Activated naive CD4-positive, alpha-beta T cell treated with anti-CD3 and anti-CD28 coated beads for 36 hours (primary cell): ENCODE results near the gene C20orf141. TPM values are rescaled to one million over a fixed set of nuclear protein-coding genes. Genes with fewer than 3 reads are reported as not detected.
A peak's percentile ranks its signal among the peaks of the same experiment; 100 is the strongest.
"Not testable (repeated sequence)": the region's sequence is repeated elsewhere in the genome, so short reads cannot be mapped to it uniquely, and the experiment has no call there.

Experiments
- CTCF ChIA-PET: fragments of 350-600 bp; sonication (Branson Sonifier 250); formaldehyde crosslinking; loops from one replicate; lab custom pipeline; 2021; ENCODE audit warnings: antibody characterized with exemption; lab: Charles Lee
- DNase-seq: peaks from one replicate; pipeline ENCODE4 v3.0.0-alpha.2; 2020
- H3K27ac Mint-ChIP-seq: one replicate; pipeline ENCODE4 v1.8.0; 2021; ENCODE audit warnings: mild to moderate bottlenecking, mixed read lengths
- H3K27me3 Mint-ChIP-seq: one replicate; pipeline ENCODE4 v1.8.0; 2021; ENCODE audit warnings: low read depth, mixed read lengths
- H3K36me3 Mint-ChIP-seq: one replicate; pipeline ENCODE4 v1.8.0; 2021; ENCODE audit warnings: low read depth, mixed read lengths
- H3K4me1 Mint-ChIP-seq: one replicate; pipeline ENCODE4 v1.8.0; 2021; ENCODE audit warnings: low read depth, mixed read lengths
- H3K4me3 Mint-ChIP-seq: one replicate; pipeline ENCODE4 v1.8.0; 2021; ENCODE audit warnings: mild to moderate bottlenecking, moderate library complexity, mixed read lengths
- H3K9me3 Mint-ChIP-seq: one replicate; pipeline ENCODE4 v1.8.0; 2021; ENCODE audit warnings: mixed read lengths
- intact Hi-C: fragments of 100-400 bp; cut with micrococcal nuclease; formaldehyde crosslinking; loops from one replicate; pipeline ENCODE4 v1.15.1; 2023
- total RNA-seq, 2 experiments: library from RNA; stranded (reverse); gene quantifications; one replicate each; pipeline ENCODE4 v1.2.3, GENCODE V29; 2021

C20orf141 gene
- total RNA-seq, 2 experiments from 2014 or later: not detected

DNA sequence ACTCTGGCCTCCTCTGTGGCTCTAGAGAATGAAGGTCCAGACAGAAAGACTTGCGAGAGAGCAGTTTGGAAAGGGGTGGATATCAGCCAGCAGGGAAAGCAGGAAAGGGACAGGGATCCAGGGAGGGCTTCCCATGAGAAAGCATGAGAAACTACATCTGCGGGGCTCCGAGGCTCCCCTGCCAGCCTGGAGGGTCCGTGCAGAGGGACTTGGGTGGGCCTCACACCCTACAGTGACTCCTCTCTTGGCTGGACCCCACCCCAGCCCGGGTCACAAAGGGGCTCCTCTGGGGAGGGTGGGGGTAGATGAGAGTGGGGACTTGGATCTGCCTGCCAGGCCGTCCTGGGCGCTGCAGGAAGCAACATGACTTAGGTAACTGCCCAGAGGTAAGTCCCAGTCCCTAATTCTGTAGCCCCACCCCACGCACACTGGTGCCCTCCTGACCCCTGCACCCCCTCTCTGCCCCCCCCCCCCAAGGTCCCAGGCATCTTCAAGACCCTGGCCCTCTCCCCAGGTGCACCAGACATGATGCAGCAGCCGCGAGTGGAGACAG lies 1.3 kb downstream of the C20orf141 start, which contains the start of gene TMEM239:
TSS of gene TMEM239 (plus strand) at position 335 of the 553 bp plus-strand sequence. CDS start at position 526, 191 bp downstream.
- CTCF ChIA-PET: interaction anchor here (0.6 kb wide), 1 partner anchor 26 kb away, joined by 4 read pairs; no protein-coding TSS in a partner anchor

DNA sequence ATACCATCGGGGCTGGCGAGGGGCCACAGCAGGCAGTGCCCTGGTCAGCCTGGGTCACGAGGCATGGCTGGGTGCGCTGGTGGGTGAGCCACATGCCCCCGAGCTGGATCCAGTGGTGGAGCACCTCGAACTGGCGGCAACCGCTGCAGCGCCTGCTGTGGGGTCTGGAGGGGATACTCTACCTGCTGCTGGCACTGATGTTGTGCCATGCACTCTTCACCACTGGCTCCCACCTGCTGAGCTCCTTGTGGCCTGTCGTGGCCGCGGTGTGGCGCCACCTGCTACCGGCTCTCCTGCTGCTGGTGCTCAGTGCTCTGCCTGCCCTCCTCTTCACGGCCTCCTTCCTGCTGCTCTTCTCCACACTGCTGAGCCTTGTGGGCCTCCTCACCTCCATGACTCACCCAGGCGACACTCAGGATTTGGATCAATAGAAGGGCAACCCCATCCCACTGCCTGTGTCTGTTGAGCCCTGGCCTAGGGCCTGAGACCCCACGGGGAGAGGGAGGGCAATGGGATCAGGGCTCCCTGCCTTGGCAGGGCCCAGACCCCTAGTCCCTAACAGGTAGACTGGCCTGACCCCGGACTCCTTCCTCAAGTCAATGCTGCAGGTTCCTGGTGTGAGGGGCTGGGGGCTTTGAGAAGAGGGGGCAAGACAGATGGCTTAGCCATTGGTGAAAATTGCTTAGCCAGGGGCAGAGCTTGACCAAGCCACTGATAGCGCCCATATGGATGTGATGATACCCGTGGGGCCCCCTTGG lies 2.0 kb downstream of the C20orf141 start:
- Mint-ChIP-seq H3K27me3 (peaks cover 20% of the 10 kb centered on the region), H3K4me1 (peaks cover 16% of the 10 kb centered on the region), H3K9me3 (peaks cover 7% of the 10 kb centered on the region), H3K36me3 (peaks cover 3% of the 10 kb centered on the region), H3K4me3 (no peak overlapping the region), H3K27ac (no peak overlapping the region)
- intact Hi-C loops: no loop called here
- CTCF ChIA-PET: interaction anchor here (0.6 kb wide), 1 partner anchor 26 kb away, joined by 4 read pairs; no protein-coding TSS in a partner anchor
- peak; percentile 34 for DNase-seq

More for the DNA sequence above, 1.3 kb downstream of the C20orf141 start, which contains the start of gene TMEM239:
- DNase-seq: no peak
- no peak within 1 kb of the TSS for H3K4me3 Mint-ChIP-seq
- H3K36me3 Mint-ChIP-seq: peaks cover 3% of the 10 kb centered on the region
- H3K4me1 Mint-ChIP-seq: peaks cover 12% of the 10 kb centered on the region
- peaks cover 21% of the 10 kb centered on the region for H3K27me3 Mint-ChIP-seq
- intact Hi-C loops: no loop called here
- H3K9me3 Mint-ChIP-seq: peaks cover 8% of the 10 kb centered on the region
- H3K27ac Mint-ChIP-seq: no peak within 1 kb of the TSS

GRCh38 chr20:2817341-2817726 lies 2.5 kb downstream of the C20orf141 start:
- intact Hi-C loops: no loop called here
- H3K4me3 Mint-ChIP-seq: no peak overlapping the region
- DNase-seq: no peak
- CTCF ChIA-PET: no interaction called here
- peaks cover 2% of the 10 kb centered on the region for H3K9me3 Mint-ChIP-seq
- no peak overlapping the region for H3K27ac Mint-ChIP-seq
- H3K4me1 Mint-ChIP-seq: peaks cover 21% of the 10 kb centered on the region
- H3K27me3 Mint-ChIP-seq: peaks cover 16% of the 10 kb centered on the region
- H3K36me3 Mint-ChIP-seq: peaks cover 1% of the 10 kb centered on the region

GRCh38 chr20:2817891-2818595 lies 3.3 kb downstream of the C20orf141 start:
- CTCF ChIA-PET: interaction anchor here (0.6 kb wide), 1 partner anchor 469 kb away, joined by 5 read pairs; no protein-coding TSS in a partner anchor

DNA sequence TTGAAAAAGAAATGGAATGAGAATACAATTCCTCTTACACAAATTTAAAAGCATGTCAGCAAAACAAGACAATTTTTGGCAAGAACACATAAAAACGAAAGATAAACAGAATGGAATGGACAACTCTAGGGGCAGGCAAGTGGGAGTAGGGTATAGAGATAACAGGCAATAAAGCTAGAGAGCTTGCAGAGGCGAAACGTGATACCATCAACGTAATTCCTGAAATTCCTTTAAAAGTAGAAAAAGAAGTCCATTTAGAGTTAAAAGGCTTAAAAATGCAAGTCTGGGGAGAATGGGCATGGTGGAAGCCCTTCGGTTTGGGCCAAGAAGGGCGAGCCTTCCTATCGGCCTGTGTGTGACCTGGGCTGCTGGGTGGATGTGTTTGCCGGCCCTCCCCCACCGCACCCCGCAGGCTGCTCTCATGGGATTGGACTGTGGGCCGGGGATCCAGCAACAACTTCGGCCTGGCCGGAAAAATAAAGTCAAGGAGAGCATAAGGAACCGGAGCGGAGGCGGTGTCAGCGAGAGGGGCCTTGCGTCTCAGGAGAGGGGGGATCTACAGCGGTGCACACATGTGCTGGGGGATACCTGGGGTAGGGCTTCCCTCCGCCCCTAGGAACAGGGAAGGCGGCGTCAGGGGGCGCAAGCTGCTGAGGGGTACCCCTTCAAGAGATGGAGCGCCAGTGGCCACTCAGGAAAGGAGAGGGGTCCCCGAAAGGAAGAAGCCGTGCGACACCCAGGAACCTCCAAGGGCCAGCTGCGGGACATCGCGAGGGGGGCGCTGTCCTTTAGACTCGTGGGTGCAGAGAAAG lies 5.5 kb downstream of the C20orf141 start:
- CTCF ChIA-PET: no interaction called here
- peak; percentile 4 for DNase-seq
- intact Hi-C loops: no loop called here
- Mint-ChIP-seq H3K4me3 (peak overlapping the region; percentile 18), H3K9me3 (no peaks in the 10 kb centered on the region), H3K4me1 (peaks cover 21% of the 10 kb centered on the region), H3K36me3 (no peaks in the 10 kb centered on the region), H3K27ac (no peak overlapping the region), H3K27me3 (peaks cover 14% of the 10 kb centered on the region)

More at GRCh38 chr20:2817891-2818595, 3.3 kb downstream of the C20orf141 start:
- H3K36me3 Mint-ChIP-seq: peaks cover 1% of the 10 kb centered on the region
- H3K9me3 Mint-ChIP-seq: no peaks in the 10 kb centered on the region
- DNase-seq: peak; percentile 2
- H3K4me3 Mint-ChIP-seq: no peak overlapping the region
- intact Hi-C loops: no loop called here
- no peak overlapping the region for H3K27ac Mint-ChIP-seq
- H3K4me1 Mint-ChIP-seq: peaks cover 21% of the 10 kb centered on the region
- peaks cover 14% of the 10 kb centered on the region for H3K27me3 Mint-ChIP-seq

DNA sequence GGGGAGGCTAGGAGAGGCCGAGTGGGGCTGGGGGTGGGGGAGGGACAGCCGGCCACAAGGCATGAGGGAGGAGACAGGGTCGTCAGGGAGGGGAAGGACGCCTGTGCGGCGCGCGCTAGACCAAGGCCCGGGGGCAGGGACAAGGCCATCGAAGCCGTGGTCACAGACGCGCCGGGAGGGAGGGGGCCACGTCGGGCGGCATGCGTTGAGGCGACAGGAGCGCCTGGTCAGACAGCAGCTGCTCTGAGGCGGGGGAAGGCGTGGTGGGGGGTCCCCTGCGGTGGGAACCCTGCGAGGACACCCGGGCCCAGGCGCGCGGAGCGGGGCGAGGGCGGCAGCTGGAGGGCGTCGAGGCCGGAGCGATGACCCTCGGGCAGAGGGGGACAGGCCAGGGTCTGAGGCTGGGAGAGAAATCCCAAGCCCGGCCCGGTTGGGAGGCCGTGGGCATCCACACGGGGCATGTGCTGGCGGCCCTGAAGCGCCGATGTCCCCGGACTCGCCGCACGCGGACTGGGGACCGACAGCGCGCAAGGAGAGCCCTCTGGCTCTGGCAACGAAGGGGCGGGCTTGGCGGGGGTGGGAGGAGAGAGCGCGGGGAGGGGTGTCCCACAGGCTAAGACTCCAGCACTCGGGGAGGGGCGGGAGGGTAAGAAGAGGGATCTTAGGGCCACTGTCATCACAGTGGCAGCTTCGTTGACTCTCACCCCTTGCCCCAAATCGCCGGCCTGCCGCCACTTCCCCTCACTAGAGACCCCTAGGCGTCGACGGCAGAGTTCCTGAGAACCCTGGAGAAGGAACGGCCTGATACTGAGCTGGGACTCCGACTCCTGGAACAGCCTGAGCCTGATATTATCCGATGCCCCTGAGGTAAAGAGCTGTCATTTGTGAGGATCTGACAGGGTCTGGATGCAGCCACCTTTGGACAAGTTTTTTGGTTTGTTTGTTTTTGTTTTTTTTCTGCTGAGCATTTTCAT lies 6.4 kb downstream of the C20orf141 start:
- Mint-ChIP-seq H3K36me3 (no peaks in the 10 kb centered on the region), H3K9me3 (no peaks in the 10 kb centered on the region), H3K27me3 (peaks cover 14% of the 10 kb centered on the region), H3K27ac (no peak overlapping the region), H3K4me3 (no peak overlapping the region), H3K4me1 (peaks cover 27% of the 10 kb centered on the region)
- intact Hi-C loops: no loop called here
- CTCF ChIA-PET: interaction anchor here (0.6 kb wide), 1 partner anchor 580 kb away, joined by 3 read pairs; no protein-coding TSS in a partner anchor
- peak; percentile 6 for DNase-seq

- intact Hi-C loops: no loop called here
- Mint-ChIP-seq H3K4me3 (no peak overlapping the region), H3K27ac (no peak overlapping the region), H3K9me3 (no peaks in the 10 kb centered on the region), H3K4me1 (peaks cover 34% of the 10 kb centered on the region), H3K36me3 (no peaks in the 10 kb centered on the region), H3K27me3 (peaks cover 14% of the 10 kb centered on the region)
- CTCF ChIA-PET: interaction anchor here (0.6 kb wide), 2 partner anchors 33 to 579 kb away, joined by 3 to 4 read pairs; no protein-coding TSS in a partner anchor
- DNase-seq: peak; percentile 56
These were observed 7.3 kb downstream of the C20orf141 start for GRCh38 chr20:2822073-2822472.

DNA sequence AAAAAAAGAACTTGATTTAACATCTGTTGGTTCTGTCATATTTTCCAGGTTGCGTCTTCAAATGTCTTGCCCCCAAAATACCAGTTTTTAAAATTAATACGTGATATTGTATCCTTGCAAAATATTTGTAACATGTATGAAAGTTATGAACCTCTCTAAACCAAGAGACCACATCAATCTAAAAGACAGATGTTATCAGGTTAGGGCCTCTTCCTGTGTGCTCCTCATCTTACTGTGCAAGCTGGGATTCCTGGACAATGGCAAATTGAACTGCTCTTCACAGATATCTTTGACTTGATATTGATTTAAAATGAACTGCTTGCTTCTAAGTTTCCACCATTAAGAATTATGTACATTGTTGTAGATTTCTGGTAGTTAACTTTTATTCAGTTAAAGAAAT lies 11.0 kb downstream of the C20orf141 start:
- peaks cover 24% of the 10 kb centered on the region for H3K4me1 Mint-ChIP-seq
- CTCF ChIA-PET: no interaction called here
- no peaks in the 10 kb centered on the region for H3K36me3 Mint-ChIP-seq
- H3K4me3 Mint-ChIP-seq: no peak overlapping the region
- peak; percentile 4 for DNase-seq
- no peaks in the 10 kb centered on the region for H3K9me3 Mint-ChIP-seq
- H3K27ac Mint-ChIP-seq: no peak overlapping the region
- peaks cover 2% of the 10 kb centered on the region for H3K27me3 Mint-ChIP-seq
- intact Hi-C loops: no loop called here

GRCh38 chr20:2826655-2827054 lies 11.9 kb downstream of the C20orf141 start:
- H3K27me3 Mint-ChIP-seq: no peaks in the 10 kb centered on the region
- H3K4me3 Mint-ChIP-seq: no peak overlapping the region
- no peak overlapping the region for H3K27ac Mint-ChIP-seq

DNA sequence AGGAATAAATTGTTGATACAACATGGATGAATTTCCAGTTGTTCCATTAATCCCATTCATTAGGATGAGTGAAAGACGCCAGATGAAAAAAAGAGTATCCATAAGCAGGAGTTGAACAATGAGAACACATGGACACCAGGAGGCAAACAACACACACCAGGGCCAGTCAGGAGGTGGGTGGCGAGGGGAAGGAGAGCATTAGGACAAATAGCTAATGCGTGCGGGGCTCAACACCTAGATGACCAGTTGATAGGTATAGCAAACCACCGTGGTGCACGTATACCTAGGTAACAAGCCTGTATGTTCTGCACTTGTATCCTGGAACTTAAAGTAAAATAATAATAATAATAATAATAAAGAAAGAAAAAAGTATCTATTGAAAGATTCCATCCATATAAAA lies 14.6 kb downstream of the C20orf141 start:
- H3K4me1 Mint-ChIP-seq: peaks cover 19% of the 10 kb centered on the region
- no peaks in the 10 kb centered on the region for H3K27me3 Mint-ChIP-seq
- H3K27ac Mint-ChIP-seq: no peak overlapping the region
- DNase-seq: peak; percentile 2
- H3K9me3 Mint-ChIP-seq: no peaks in the 10 kb centered on the region
- intact Hi-C loops: no loop called here
- H3K4me3 Mint-ChIP-seq: no peak overlapping the region
- H3K36me3 Mint-ChIP-seq: peaks cover 3% of the 10 kb centered on the region
- CTCF ChIA-PET: no interaction called here

More at GRCh38 chr20:2826655-2827054, 11.9 kb downstream of the C20orf141 start:
- intact Hi-C loops: no loop called here
- no peak for DNase-seq
- Mint-ChIP-seq H3K36me3 (no peaks in the 10 kb centered on the region), H3K9me3 (no peaks in the 10 kb centered on the region), H3K4me1 (peaks cover 20% of the 10 kb centered on the region)
- CTCF ChIA-PET: interaction anchor here (0.7 kb wide), 1 partner anchor 1373 kb away, joined by 3 read pairs; no protein-coding TSS in a partner anchor

GRCh38 chr20:2831206-2831605 lies 16.4 kb downstream of the C20orf141 start:
- CTCF ChIA-PET, H3K36me3 Mint-ChIP-seq, H3K9me3 Mint-ChIP-seq, intact Hi-C loops, H3K4me3 Mint-ChIP-seq, DNase-seq, H3K27ac Mint-ChIP-seq, H3K27me3 Mint-ChIP-seq: not testable (repeated sequence)
- peaks cover 12% of the 10 kb centered on the region for H3K4me1 Mint-ChIP-seq
